Stomach (tissue), 9 donors: ENCODE measurements around the gene DLG4. TPM values are rescaled to one million over a fixed set of nuclear protein-coding genes. Genes with fewer than 3 reads are reported as not detected.

Experiments used
- DNase-seq, 2 donors: peaks; one replicate each; pipeline versions ENCODE4 v3.0.0 to v3.0.0-alpha.2; 2013 to 2019
- H3K27ac ChIP-seq, 5 donors: fragments of 200-600 bp in 4 of 5; sonication (generic) in 4 of 5; one replicate each; pipeline ENCODE4 v1.5.1; 2013 to 2019; ENCODE audit warnings: mild to moderate bottlenecking in 1 of 5, moderate library complexity in 1 of 5
- H3K27me3 ChIP-seq, 3 donors: fragments of 200-600 bp; sonication (generic); one replicate each; pipeline ENCODE4 v1.5.1; 2017 to 2019; ENCODE audit warnings: mixed run types in 1 of 3
- H3K36me3 ChIP-seq, 4 donors: fragments of 200-600 bp; sonication (generic); 1 replicate in 3 of 4; 2 replicates in 1 of 4; pipeline ENCODE4 v1.5.1; 2016 to 2019
- H3K4me1 ChIP-seq, 4 donors: fragments of 200-600 bp; sonication (generic); one replicate each; pipeline ENCODE4 v1.5.1; 2016 to 2019
- H3K4me3 ChIP-seq, 4 donors: fragments of 200-600 bp; sonication (generic) in 3 of 4; one replicate each; pipeline ENCODE4 v1.5.1; 2016 to 2019; ENCODE audit warnings: mild to moderate bottlenecking in 1 of 4
- H3K9me3 ChIP-seq, 4 donors: fragments of 200-600 bp; sonication (generic); one replicate each; pipeline ENCODE4 v1.5.1; 2016 to 2019
- CTCF ChIP-seq, 7 experiments: fragments of 450-650 bp in 4 of 7; fragments of 200-600 bp in 3 of 7; sonication (generic) in 3 of 7; IDR thresholded peaks; one replicate each; pipeline ENCODE4 v1.5.1; 2016 to 2019; ENCODE audit warnings: antibody characterized with exemption in 7 of 7, control low read depth in 2 of 7, mild to moderate bottlenecking in 1 of 7
- EP300 ChIP-seq: sonication (generic); formaldehyde crosslinking; IDR thresholded peaks from one replicate; pipeline ENCODE4 v1.6.1; 2017; ENCODE audit warnings: antibody characterized with exemption
- POLR2A ChIP-seq, 4 donors: fragments of 450-650 bp; IDR thresholded peaks; one replicate each; pipeline ENCODE4 v1.6.1; 2016; ENCODE audit warnings: antibody characterized with exemption in 4 of 4, control low read depth in 2 of 4, mild to moderate bottlenecking in 1 of 4, moderate library complexity in 1 of 4
- POLR2AphosphoS5 ChIP-seq, 3 donors: sonication (generic); formaldehyde crosslinking; IDR thresholded peaks; one replicate each; pipeline ENCODE4 v1.6.1; 2016; ENCODE audit warnings: antibody characterized with exemption in 3 of 3
- WGBS, 5 donors: extraction: QIAGEN DNeasy Blood & Tissue Kit in 3 of 5; methylation state at CpG; one replicate each; pipeline versions ENCODE4 v1.1.5 to v1.1.7; 2013 to 2018; 5-methylcytosine and 5-hydroxymethylcytosine counted together
- intact Hi-C: fragments of 100-400 bp; cut with DNase I; formaldehyde crosslinking; loops from one replicate; pipeline ENCODE4 v1.15.1; 2023; ENCODE audit warnings: low total_unique reads
- polyA plus RNA-seq, 3 donors: library from polyadenylated mRNA; stranded (reverse); fragments of 200-250 nt; gene quantifications; one replicate each; pipeline ENCODE4 v1.2.3, GENCODE V29; 2013
- total RNA-seq, 5 donors: library from RNA; depleted of rRNA; stranded (reverse); fragments of >200 nt; gene quantifications; one replicate each; pipeline versions ENCODE4 v1.1.0 to v1.2.3, GENCODE V29; 2014 to 2016
- donor health status: healthy with polysubstance abuse.
- donor health status: Bipolar disorder and iron deficiency.
- donor health status: healthy.

DLG4 gene
- total and polyA plus RNA-seq, 8 donors: 3.2 to 26.3 (median 8.8) TPM

GRCh38 chr17:7260651-7261378 lies 41.2 kb upstream of the DLG4 start:
- Histone ChIP-seq H3K4me1 (peaks cover 31 to 51% (median 40%) of the 10 kb centered on the region in 4 donors), H3K27ac (peak overlapping the region in 4 of 5 donors; percentile 36 to 73 (median 59)), H3K4me3 (peak overlapping the region; percentile 41 to 60 (median 46)), H3K9me3 (no peaks in the 10 kb centered on the region), H3K27me3 (peaks cover 10 to 59% (median 46%) of the 10 kb centered on the region in 3 donors), H3K36me3 (peaks cover 21 to 43% (median 41%) of the 10 kb centered on the region in 4 donors)
- TF ChIP-seq POLR2AphosphoS5 (IDR thresholded peaks at IDR 0.05) (no peak), EP300 (no peak)
- intact Hi-C loops: no loop called here
- peak; percentile 47 to 85 for DNase-seq
- WGBS, 5 donors: 3 to 8% (median 6%) methylated on average over 34 to 54 of the region's 54 CpGs

- Histone ChIP-seq H3K27ac (no peak overlapping the region), H3K4me3 (no peak overlapping the region)
- 70 to 91% (median 79%) methylated on average over 2 to 4 of the region's 4 CpGs for WGBS, 5 donors
Observed at GRCh38 chr17:7260151-7260550, 40.5 kb upstream of the DLG4 start.

GRCh38 chr17:7259555-7259889 lies 39.9 kb upstream of the DLG4 start:
- Histone ChIP-seq H3K9me3 (no peaks in the 10 kb centered on the region), H3K4me1 (peaks cover 31 to 51% (median 39%) of the 10 kb centered on the region in 4 donors), H3K4me3 (no peak overlapping the region), H3K36me3 (peaks cover 30 to 56% (median 54%) of the 10 kb centered on the region in 4 donors), H3K27me3 (peaks cover 10 to 46% (median 43%) of the 10 kb centered on the region in 3 donors), H3K27ac (no peak overlapping the region)
- TF ChIP-seq POLR2A (IDR thresholded peaks at IDR 0.05) (no peak), POLR2AphosphoS5 (IDR thresholded peaks at IDR 0.05) (no peak), CTCF (IDR thresholded peaks at IDR 0.05) (no peak), EP300 (no peak)
- DNase-seq: no peak
- 90 to 99% (median 95%) methylated on average over 6 of the region's 6 CpGs for WGBS, 5 donors
- intact Hi-C loops: no loop called here

More at GRCh38 chr17:7260151-7260550, 40.5 kb upstream of the DLG4 start:
- TF ChIP-seq EP300 (no peak), POLR2AphosphoS5 (IDR thresholded peaks at IDR 0.05) (no peak), POLR2A (IDR thresholded peaks at IDR 0.05) (no peak), CTCF (IDR thresholded peaks at IDR 0.05) (no peak)
- Histone ChIP-seq H3K36me3 (peaks cover 25 to 50% (median 47%) of the 10 kb centered on the region in 4 donors), H3K27me3 (peaks cover 10 to 52% (median 46%) of the 10 kb centered on the region in 3 donors), H3K9me3 (no peaks in the 10 kb centered on the region), H3K4me1 (peaks cover 31 to 51% (median 40%) of the 10 kb centered on the region in 4 donors)
- no peak for DNase-seq
- intact Hi-C loops: no loop called here

DNA sequence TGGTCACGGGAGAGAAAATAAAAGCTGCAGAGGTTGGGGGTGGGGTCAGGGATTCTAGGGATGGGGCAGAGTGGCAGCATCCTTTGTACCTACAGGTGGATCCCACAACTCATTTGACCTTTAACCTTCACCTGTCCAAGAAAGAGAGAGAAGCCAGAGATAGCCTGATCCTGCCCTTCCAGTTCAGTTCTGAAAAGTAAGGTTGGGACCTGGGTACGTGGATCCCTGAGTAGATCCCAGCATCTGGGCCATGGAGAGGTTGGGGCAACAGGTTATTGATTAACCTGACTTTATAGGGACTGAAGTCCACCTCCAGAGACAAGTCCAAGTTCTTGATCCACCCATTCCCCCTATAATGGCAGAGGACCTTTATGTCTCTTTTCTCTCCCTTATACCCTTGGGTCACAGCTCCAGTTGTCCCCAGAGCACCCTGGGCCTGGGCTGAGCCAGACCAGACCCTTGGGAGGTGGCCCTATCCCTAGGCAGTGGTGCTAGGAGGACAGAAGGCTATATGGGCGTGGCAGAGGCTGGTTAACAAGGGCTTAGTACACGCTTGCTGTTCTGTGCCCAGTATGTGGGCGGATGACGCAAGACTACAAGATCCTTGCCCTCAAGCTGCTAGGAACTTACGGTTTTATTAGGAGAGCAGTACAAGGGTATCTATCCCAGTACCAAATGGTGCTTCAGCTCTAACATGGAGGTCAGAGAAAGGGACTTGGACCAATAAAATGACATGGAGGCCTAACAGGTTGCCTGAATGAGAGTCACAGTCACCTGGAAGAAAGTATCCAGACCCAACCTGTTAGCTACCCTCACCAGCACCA lies 39.3 kb upstream of the DLG4 start:
- TF ChIP-seq EP300: no peak
- no peak for TF ChIP-seq POLR2AphosphoS5 (IDR thresholded peaks at IDR 0.05)
- no peak for TF ChIP-seq CTCF (IDR thresholded peaks at IDR 0.05)
- no peak for TF ChIP-seq POLR2A (IDR thresholded peaks at IDR 0.05)
- DNase-seq: peak in 1 of 2 donors; percentile 60
- Histone ChIP-seq H3K4me3 (no peak overlapping the region), H3K27me3 (peaks cover 10 to 40% (median 37%) of the 10 kb centered on the region in 3 donors), H3K9me3 (no peaks in the 10 kb centered on the region), H3K4me1 (peaks cover 31 to 53% (median 36%) of the 10 kb centered on the region in 4 donors), H3K27ac (no peak overlapping the region), H3K36me3 (peaks cover 30 to 62% (median 59%) of the 10 kb centered on the region in 4 donors)
- intact Hi-C loops: no loop called here
- 69 to 87% (median 85%) methylated on average over 6 to 7 of the region's 7 CpGs for WGBS, 5 donors
